Astrocyte (in vitro differentiated cells and primary cell): ENCODE measurements around the gene PDGFC. TPM values are rescaled to one million over a fixed set of nuclear protein-coding genes. Genes with fewer than 3 reads are reported as not detected.

Source experiments
- DNase-seq: peaks from one replicate; pipeline ENCODE4 v3.0.0-alpha.2; 2010; ENCODE audit warnings: low read depth
- FAIRE-seq: peaks from 2 replicates; lab custom pipeline; 2011; peaks lifted over from hg19 to GRCh38; lab: Jason Lieb, UNC
- H2AFZ ChIP-seq: 2 replicates; pipeline ENCODE4 v1.6.0; 2012; ENCODE audit warnings: low read depth, low read length, inconsistent platforms
- H3K27ac ChIP-seq: 2 replicates; pipeline ENCODE4 v1.5.1; 2011; ENCODE audit warnings: low read depth, low read length, inconsistent platforms
- H3K27me3 ChIP-seq: 2 replicates; pipeline ENCODE4 v1.6.0; 2011; ENCODE audit warnings: low read length, inconsistent platforms; ENCODE audit not compliant: insufficient read depth
- H3K36me3 ChIP-seq: 2 replicates; pipeline ENCODE4 v1.5.1; 2011; ENCODE audit warnings: low read length, inconsistent platforms; ENCODE audit not compliant: insufficient read depth
- H3K4me1 ChIP-seq: 2 replicates; pipeline ENCODE4 v1.5.1; 2011; ENCODE audit warnings: low read length, inconsistent platforms; ENCODE audit not compliant: insufficient read depth
- H3K4me2 ChIP-seq: 2 replicates; pipeline ENCODE4 v1.6.0; 2012; ENCODE audit warnings: low read length, inconsistent platforms
- H3K4me3 ChIP-seq: 2 replicates; pipeline ENCODE4 v1.5.1; 2011; ENCODE audit warnings: low read depth, mild to moderate bottlenecking, low read length, inconsistent platforms; ENCODE audit not compliant: insufficient read depth
- H3K79me2 ChIP-seq: 2 replicates; pipeline ENCODE4 v1.6.0; 2012; ENCODE audit warnings: mild to moderate bottlenecking, low read length, inconsistent platforms; ENCODE audit not compliant: insufficient read depth
- H3K9ac ChIP-seq: 2 replicates; pipeline ENCODE4 v1.6.0; 2012; ENCODE audit warnings: mild to moderate bottlenecking, low read length, inconsistent platforms
- H3K9me3 ChIP-seq: 2 replicates; pipeline ENCODE4 v1.5.1; 2012; ENCODE audit warnings: low read depth, mild to moderate bottlenecking, low read length, inconsistent platforms; ENCODE audit not compliant: insufficient read depth
- H4K20me1 ChIP-seq: 2 replicates; pipeline ENCODE4 v1.6.0; 2012; ENCODE audit warnings: low read length, inconsistent platforms; ENCODE audit not compliant: insufficient read depth
- H3K27ac Mint-ChIP-seq: one replicate; pipeline ENCODE4 v1.8.0; 2021; ENCODE audit warnings: mild to moderate bottlenecking, mixed read lengths; ENCODE audit not compliant: unreplicated experiment
- H3K27me3 Mint-ChIP-seq: one replicate; pipeline ENCODE4 v1.8.0; 2021; ENCODE audit warnings: low read depth, mixed read lengths; ENCODE audit not compliant: unreplicated experiment
- H3K36me3 Mint-ChIP-seq: one replicate; pipeline ENCODE4 v1.8.0; 2021; ENCODE audit warnings: low read depth, mixed read lengths; ENCODE audit not compliant: unreplicated experiment
- H3K4me1 Mint-ChIP-seq: one replicate; pipeline ENCODE4 v1.8.0; 2021; ENCODE audit warnings: low read depth, mixed read lengths; ENCODE audit not compliant: unreplicated experiment
- H3K4me3 Mint-ChIP-seq: one replicate; pipeline ENCODE4 v1.8.0; 2021; ENCODE audit warnings: mild to moderate bottlenecking, moderate library complexity, mixed read lengths; ENCODE audit not compliant: unreplicated experiment
- H3K9me3 Mint-ChIP-seq: one replicate; pipeline ENCODE4 v1.8.0; 2021; ENCODE audit warnings: mild to moderate bottlenecking, mixed read lengths; ENCODE audit not compliant: unreplicated experiment
- EZH2 ChIP-seq: IDR thresholded peaks from 2 replicates; pipeline ENCODE4 v1.6.1; 2012; ENCODE audit warnings: mild to moderate bottlenecking, low read length, inconsistent platforms; ENCODE audit not compliant: insufficient read depth
- total RNA-seq: library from RNA; stranded (reverse); gene quantifications from 2 replicates; pipeline ENCODE4 v1.2.1, GENCODE V29; 2021
- TF ChIP-seq, protein P1 (sequence below): IDR thresholded peaks from 2 replicates; pipeline ENCODE4 v1.5.1; 2011; ENCODE audit warnings: low read depth, mild to moderate bottlenecking, inconsistent platforms, low read length, moderate library complexity; ENCODE audit not compliant: insufficient read depth

PDGFC gene
- total RNA-seq, 1 donor from 2014 or later, result 167 TPM

DNA sequence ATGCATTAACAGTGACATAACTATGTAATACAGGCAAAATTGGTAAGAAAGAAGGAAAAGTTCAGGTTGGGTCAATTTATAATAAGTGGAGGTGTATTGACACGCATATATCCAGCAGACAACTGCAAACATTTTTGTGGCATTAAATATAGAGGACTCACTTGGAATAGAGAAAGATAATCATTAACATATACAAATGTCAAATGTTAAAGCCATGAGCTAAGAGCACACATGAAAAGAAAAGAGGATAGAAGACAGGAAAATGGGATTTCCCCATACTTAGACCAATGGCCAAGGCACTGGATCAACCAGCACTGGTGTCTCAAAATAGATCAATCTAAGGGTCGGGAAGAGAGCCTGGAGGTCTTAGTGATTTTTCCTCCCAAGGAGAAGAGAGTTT lies 187.6 kb downstream of the PDGFC start:
- TF ChIP-seq EZH2, result no peak
- TF ChIP-seq, protein P1, sequence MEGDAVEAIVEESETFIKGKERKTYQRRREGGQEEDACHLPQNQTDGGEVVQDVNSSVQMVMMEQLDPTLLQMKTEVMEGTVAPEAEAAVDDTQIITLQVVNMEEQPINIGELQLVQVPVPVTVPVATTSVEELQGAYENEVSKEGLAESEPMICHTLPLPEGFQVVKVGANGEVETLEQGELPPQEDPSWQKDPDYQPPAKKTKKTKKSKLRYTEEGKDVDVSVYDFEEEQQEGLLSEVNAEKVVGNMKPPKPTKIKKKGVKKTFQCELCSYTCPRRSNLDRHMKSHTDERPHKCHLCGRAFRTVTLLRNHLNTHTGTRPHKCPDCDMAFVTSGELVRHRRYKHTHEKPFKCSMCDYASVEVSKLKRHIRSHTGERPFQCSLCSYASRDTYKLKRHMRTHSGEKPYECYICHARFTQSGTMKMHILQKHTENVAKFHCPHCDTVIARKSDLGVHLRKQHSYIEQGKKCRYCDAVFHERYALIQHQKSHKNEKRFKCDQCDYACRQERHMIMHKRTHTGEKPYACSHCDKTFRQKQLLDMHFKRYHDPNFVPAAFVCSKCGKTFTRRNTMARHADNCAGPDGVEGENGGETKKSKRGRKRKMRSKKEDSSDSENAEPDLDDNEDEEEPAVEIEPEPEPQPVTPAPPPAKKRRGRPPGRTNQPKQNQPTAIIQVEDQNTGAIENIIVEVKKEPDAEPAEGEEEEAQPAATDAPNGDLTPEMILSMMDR, result no peak
- H3K4me3 ChIP-seq, result no peak overlapping the region
- H3K27ac ChIP-seq, result no peak overlapping the region
- peak overlapping the region; percentile 50 for H3K27ac Mint-ChIP-seq
- FAIRE-seq, result no peak
- no peak overlapping the region for H2AFZ ChIP-seq
- H3K4me1 Mint-ChIP-seq, result peaks cover 44% of the 10 kb centered on the region
- H3K4me3 Mint-ChIP-seq, result no peak overlapping the region
- H3K27me3 ChIP-seq, result no peaks in the 10 kb centered on the region
- H3K9ac ChIP-seq, result no peak overlapping the region
- H3K27me3 Mint-ChIP-seq, result no peaks in the 10 kb centered on the region
- peaks cover 44% of the 10 kb centered on the region for H3K79me2 ChIP-seq
- H3K9me3 ChIP-seq, result no peaks in the 10 kb centered on the region
- DNase-seq, result no peak
- H3K36me3 Mint-ChIP-seq, result peaks cover 9% of the 10 kb centered on the region
- peaks cover 9% of the 10 kb centered on the region for H3K36me3 ChIP-seq
- no peaks in the 10 kb centered on the region for H3K9me3 Mint-ChIP-seq
- no peak overlapping the region for H3K4me2 ChIP-seq
- peaks cover 34% of the 10 kb centered on the region for H3K4me1 ChIP-seq
- no peaks in the 10 kb centered on the region for H4K20me1 ChIP-seq

DNA sequence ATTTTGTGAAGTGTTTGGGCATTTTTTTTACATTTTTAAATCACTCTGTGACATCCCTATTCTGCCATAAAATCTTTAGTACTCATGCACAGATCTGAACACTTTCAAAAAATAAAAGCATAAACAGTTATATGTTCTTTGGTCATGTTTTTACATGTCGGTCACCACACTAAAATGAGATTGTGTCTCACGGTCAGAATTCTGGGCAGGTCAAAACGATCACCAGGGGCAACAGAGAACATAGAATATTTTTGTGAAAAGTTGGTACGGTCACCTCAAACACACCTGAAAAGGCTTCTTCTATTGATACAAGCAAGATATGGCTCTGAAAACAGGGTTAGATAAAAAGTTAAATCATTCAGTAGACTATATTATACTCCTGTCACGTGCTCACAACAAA lies 189.1 kb downstream of the PDGFC start:
- Histone ChIP-seq H3K79me2 (peaks cover 37% of the 10 kb centered on the region), H3K9ac (no peak overlapping the region), H2AFZ (no peak overlapping the region), H3K27ac (no peak overlapping the region), H3K4me1 (peaks cover 48% of the 10 kb centered on the region), H3K4me3 (no peak overlapping the region), H3K9me3 (no peaks in the 10 kb centered on the region), H3K4me2 (no peak overlapping the region), H4K20me1 (no peaks in the 10 kb centered on the region), H3K36me3 (peaks cover 4% of the 10 kb centered on the region), H3K27me3 (no peaks in the 10 kb centered on the region)
- Mint-ChIP-seq H3K9me3 (no peaks in the 10 kb centered on the region), H3K27ac (peak overlapping the region; percentile 79), H3K4me3 (no peak overlapping the region), H3K27me3 (no peaks in the 10 kb centered on the region), H3K4me1 (peaks cover 51% of the 10 kb centered on the region), H3K36me3 (peaks cover 9% of the 10 kb centered on the region)
- FAIRE-seq (no peak), DNase-seq (no peak)
- TF ChIP-seq EZH2, result no peak
- TF ChIP-seq, protein P1, result no peak

DNA sequence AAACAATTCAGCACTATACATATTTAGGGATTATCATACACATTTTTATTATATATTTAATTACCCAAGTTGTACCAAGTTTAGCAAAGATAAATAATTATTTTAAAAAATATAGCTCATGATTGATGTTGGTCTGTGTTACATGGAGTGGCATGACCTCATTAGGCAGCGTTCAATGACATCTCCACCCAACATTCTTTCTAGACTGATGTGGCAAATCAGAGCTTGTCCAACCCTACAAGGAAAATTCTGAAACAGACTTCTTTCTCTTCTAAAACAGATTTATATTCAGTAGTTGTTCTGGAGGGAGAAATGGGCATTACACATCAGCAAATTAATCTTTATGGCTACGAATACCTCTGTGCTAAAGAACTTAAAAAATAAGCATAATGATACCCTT lies 189.7 kb downstream of the PDGFC start:
- Mint-ChIP-seq H3K36me3 (peaks cover 9% of the 10 kb centered on the region), H3K27ac (peak overlapping the region; percentile 79), H3K27me3 (no peaks in the 10 kb centered on the region), H3K4me1 (peaks cover 57% of the 10 kb centered on the region), H3K9me3 (no peaks in the 10 kb centered on the region), H3K4me3 (no peak overlapping the region)
- Histone ChIP-seq H3K27me3 (no peaks in the 10 kb centered on the region), H3K9ac (no peak overlapping the region), H3K36me3 (peaks cover 4% of the 10 kb centered on the region), H3K9me3 (no peaks in the 10 kb centered on the region), H2AFZ (no peak overlapping the region), H4K20me1 (no peaks in the 10 kb centered on the region), H3K27ac (no peak overlapping the region), H3K4me3 (no peak overlapping the region), H3K4me1 (peaks cover 48% of the 10 kb centered on the region), H3K79me2 (peaks cover 40% of the 10 kb centered on the region), H3K4me2 (peak overlapping the region; percentile 1)
- DNase-seq, result peak; percentile 58
- TF ChIP-seq EZH2, result no peak
- TF ChIP-seq, protein P1, result no peak
- peak; percentile 67 for FAIRE-seq
